Retinal pigment epithelial cell (primary cell): ENCODE results near the gene LSP1.

ENCODE experiments used
- DNase-seq: peaks from one replicate; pipeline ENCODE4 v3.0.0-alpha.2; 2010; ENCODE audit warnings: low read depth
- H3K4me3 ChIP-seq: 2 replicates; pipeline ENCODE4 v1.5.1; 2011; ENCODE audit warnings: mild to moderate bottlenecking, low read length, control low read depth, moderate library complexity
- TF ChIP-seq, protein P1 (sequence below): conservative IDR thresholded peaks from 2 replicates; pipeline ENCODE4 v1.5.1; 2011; ENCODE audit warnings: low read depth, low read length, control low read depth, inconsistent platforms

LSP1 gene

DNA sequence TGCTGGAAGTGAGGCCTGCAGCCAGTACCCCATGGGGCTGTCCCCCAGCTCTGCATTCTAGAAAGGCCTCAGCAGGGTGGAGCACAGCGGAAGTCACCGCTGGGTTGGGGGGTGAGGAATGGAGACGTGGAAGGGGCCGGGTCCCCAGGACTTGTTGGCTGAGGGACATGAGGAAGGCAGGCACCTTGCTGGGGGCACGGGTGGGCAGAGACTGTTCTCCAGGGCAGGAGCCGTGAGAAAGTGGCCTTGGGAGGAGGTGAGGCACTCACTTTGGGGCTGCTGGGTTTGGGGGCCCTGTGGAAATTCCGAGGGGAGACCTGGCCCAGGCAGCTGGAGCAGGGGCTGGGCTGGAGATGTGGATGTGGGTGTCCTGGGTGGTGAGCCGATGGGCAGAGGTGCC lies 9.1 kb upstream of the LSP1 start:
- TF ChIP-seq, protein P1, sequence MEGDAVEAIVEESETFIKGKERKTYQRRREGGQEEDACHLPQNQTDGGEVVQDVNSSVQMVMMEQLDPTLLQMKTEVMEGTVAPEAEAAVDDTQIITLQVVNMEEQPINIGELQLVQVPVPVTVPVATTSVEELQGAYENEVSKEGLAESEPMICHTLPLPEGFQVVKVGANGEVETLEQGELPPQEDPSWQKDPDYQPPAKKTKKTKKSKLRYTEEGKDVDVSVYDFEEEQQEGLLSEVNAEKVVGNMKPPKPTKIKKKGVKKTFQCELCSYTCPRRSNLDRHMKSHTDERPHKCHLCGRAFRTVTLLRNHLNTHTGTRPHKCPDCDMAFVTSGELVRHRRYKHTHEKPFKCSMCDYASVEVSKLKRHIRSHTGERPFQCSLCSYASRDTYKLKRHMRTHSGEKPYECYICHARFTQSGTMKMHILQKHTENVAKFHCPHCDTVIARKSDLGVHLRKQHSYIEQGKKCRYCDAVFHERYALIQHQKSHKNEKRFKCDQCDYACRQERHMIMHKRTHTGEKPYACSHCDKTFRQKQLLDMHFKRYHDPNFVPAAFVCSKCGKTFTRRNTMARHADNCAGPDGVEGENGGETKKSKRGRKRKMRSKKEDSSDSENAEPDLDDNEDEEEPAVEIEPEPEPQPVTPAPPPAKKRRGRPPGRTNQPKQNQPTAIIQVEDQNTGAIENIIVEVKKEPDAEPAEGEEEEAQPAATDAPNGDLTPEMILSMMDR: no peak
- H3K4me3 ChIP-seq: no peak overlapping the region
- no peak for DNase-seq

DNA sequence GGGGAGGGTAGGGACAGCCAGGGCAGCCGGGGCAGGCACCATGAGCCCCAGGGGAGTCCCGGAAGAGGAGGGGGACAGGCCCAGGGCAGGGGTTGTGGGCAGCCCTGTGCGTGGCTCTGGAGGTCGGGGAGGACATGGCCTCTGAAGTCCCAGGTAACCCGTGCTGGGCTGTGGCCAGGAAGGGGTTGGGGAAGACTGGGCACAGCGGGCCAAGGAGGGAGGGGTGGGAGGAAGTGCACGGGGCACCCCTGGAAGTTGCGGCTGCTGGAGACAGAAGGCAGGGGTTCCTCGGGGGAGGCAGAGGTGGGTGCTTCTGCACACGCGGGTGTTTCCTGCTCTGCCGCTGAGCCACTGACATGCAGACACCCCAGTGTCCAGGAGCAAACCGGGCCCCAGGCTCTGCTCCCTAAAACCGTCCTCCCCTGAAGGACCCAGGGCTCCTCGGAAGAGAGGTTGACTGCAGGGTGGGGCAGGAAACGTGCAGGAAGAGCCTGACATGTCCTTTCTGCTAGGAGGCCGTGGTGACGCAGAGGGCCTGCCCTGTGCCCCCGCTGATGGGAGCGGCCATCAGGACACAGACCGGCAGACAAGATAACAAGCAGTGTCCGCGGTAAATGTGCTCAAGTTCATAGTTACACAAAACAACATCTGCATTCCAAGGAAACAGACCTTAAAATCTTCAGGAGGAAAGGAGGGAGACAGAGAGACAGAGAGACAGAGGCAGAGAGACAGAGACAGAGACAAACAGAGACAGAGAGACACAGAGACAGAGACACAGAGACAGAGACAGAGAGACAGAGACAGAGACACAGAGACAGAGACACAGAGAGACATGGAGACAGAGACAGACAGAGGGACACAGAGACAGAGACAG lies 8.4 kb upstream of the LSP1 start:
- DNase-seq: no peak
- TF ChIP-seq, protein P1: no peak
- no peak overlapping the region for H3K4me3 ChIP-seq

DNA sequence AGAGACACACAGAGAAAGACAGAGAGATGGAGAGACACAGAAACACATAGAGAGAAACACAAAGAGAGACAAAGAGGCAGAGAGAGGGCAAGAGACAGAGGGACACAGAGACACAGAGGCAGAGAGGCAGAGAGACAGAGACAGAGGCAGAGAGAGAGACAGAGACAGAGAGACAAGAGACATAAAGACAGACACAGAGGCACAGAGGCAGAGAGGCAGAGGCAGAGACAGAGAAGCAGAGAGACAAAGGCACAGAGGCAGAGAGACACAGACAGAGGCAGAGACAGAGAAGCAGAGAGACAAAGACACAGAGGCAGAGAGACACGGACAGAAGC lies 7.8 kb upstream of the LSP1 start:
- H3K4me3 ChIP-seq: no peak overlapping the region
- TF ChIP-seq, protein P1: no peak
- no peak for DNase-seq

DNA sequence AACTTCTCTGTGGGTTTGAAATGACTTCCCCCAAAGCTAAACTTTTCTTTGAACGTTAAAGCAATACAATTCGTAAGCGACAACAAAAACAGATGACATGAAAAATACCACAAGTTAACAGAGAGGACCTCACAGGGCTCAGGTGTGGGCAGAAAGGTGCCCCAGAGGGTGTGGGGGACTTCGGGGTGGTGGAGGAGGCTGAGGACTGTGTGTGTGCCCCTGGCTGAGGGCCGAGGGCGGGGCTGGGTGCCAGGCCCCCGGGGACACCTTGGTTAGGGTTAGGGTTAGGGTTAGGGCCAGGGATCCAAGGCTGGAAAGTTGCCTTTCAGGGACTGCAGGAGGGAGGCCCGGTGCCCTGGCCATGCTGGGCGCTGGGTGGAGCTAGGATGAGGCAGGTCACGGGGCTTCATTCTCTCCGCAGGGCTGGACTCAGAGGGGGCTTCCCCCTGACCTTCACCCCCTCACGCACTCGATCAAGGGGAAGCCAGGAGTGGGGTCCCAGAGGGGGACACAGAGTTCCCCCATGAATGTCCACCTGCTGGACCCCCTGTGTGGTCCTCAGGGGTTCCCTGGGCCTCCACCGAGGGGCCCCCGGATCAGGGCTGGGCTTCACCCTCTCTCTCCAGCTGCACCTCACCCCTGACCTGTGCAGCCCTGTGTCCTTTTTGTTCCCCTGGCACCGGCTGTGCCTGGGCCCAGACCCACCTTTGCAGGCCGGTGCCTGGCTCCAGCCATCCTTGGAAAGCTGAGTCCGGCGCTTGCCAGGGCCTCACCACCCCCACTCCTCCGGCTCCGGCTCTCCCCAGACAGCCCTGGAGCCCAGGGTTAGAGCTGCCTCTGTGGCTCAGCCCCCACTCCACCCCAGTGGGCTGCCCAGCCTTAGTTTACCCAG lies 7.1 kb upstream of the LSP1 start:
- DNase-seq: no peak
- no peak overlapping the region for H3K4me3 ChIP-seq
- TF ChIP-seq, protein P1: no peak

DNA sequence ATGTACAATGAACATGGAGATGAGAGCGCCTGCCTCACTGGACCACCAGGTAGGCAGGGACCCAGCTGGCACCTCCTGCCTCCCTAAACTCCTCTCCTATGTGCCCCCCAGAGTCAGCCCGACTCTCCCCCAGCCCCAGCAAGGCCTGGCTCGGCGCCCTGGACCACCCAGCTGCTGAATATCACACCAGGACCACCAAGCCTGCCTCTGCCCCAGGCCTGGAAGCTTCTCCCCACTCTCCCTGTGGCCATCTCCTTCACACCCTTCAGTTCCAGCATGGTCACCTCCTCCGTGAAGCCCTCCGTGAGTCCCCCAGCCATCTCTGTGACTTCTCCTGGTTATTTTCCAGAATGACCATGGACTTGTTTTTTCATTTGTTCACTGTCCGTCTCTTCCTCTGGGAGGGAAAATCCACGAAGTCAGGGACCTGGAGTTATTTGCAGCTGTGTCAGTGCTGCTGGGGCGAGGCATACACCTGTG lies 6.4 kb upstream of the LSP1 start:
- no peak for DNase-seq
- H3K4me3 ChIP-seq: no peak overlapping the region
- TF ChIP-seq, protein P1: no peak

DNA sequence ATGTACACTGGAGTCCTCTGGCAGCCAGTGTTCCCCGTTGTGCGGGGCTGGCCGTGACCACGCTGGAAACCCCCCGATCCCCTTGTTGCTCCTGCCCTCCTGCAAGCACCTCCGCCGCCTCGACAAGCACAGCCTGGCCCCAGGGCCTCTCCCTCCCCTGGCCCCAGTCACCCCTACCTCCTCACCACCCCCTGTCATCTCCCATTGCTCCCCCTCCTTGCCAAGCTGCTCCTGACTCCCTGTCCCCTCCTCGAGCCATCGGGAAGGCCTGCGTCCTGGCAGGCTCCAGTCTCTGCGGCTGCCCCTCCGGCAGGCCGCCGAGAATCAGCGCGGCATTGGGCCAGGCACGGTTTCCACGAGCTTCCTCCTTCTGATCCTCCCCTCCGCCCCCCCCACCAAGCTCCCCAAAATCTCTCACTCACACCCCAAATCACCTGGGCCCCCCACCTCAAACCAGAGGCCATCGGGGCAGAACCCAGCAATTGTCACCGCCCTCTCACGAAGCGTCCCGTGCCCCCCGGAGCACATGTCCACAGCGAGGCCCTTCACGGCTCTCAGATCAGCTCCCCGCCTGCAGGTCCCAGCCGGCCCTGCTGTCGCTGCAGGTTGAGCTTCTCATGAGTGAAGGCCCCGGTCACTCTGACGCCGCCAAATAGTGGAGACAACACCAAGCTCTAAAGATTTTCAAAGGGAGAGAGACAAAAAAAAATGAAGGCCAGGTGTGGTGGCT lies 5.7 kb upstream of the LSP1 start:
- no peak overlapping the region for H3K4me3 ChIP-seq
- DNase-seq: no peak
- TF ChIP-seq, protein P1: no peak
